H1 (cell line): ENCODE data around the gene ARHGEF7. TPM values are rescaled to one million over a fixed set of nuclear protein-coding genes. Genes with fewer than 3 reads are reported as not detected.

Source experiments
- POU5F1 ChIP-seq: IDR thresholded peaks from 2 replicates; pipeline ENCODE4 v1.6.1; 2011; ENCODE audit warnings: low read depth, mild to moderate bottlenecking, low read length, moderate library complexity
- polyA plus RNA-seq, 7 experiments: library from polyadenylated mRNA; depleted of rRNA in 3 of 7; stranded (reverse) in 5 of 7; unstranded in 2 of 7; fragments of >200 nt in 5 of 7; fragments of 200-250 nt in 2 of 7; gene quantifications; 1 replicate in 5 of 7; 2 replicates in 1 of 7; 4 replicates in 1 of 7; pipeline versions ENCODE4 v1.2.1 to v1.2.3, GENCODE V29; 2011 to 2013; ENCODE audit warnings: missing spikeins in 2 of 7, mixed read lengths in 2 of 7
- total RNA-seq: library from RNA; stranded (reverse); fragmentation: NEBNext Ultra II Directional; extraction: Animal tissue kit (Norgen Biotek cat#: 25700); gene quantifications from 2 replicates; pipeline ENCODE4 v1.2.1, GENCODE V29; 2021
- TF ChIP-seq, protein P1 (sequence below): fragments of 300-600 bp; sonication (generic); IDR thresholded peaks from 2 replicates; pipeline ENCODE4 v1.7.1; 2012; ENCODE audit warnings: low read length, moderate library complexity, mild to moderate bottlenecking, inconsistent platforms; ENCODE audit not compliant: insufficient replicate concordance

The ARHGEF7 gene
- total and polyA plus RNA-seq, 2 of the 8 experiments (the other 6 are each of a cell fraction or from before 2014, with no cell fraction given): 26.2 to 56.5 TPM

DNA sequence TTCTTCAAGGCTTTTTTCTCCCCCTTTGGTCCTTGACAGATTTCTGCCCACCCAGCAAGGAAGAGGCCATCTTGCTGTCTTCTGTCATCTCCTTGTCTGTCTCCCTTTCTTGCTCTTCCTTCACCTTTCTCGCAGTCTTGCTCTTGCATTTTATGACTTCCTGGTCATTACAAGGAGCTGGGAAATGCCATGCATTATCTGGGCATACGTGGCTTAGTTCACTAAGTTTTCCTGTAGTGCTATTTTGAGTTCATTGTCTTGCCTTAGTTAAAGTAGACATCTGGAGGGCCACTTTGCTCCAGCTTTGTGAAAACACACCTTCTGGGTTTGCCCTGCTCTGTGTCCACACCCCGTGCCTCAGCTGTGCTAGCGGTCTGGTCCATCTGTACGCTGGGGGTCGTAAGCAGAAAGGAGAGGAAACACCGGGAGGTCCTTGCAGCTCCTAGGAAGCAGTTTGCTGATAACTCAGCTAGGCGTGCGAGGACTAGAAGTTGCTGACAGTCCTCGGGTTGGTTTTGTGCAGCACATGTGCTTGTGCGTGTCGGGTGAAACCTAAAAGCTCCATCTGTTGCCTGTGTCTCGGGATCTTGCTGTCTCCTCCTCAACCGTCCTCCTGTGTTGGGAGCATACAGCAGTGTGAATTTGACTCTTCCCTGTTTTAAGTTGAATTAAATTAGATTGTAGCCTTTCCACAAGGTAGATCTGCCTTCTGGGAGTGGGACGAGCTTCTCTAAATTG lies 59.4 kb downstream of the ARHGEF7 start (continued):
- TF ChIP-seq, protein P1, sequence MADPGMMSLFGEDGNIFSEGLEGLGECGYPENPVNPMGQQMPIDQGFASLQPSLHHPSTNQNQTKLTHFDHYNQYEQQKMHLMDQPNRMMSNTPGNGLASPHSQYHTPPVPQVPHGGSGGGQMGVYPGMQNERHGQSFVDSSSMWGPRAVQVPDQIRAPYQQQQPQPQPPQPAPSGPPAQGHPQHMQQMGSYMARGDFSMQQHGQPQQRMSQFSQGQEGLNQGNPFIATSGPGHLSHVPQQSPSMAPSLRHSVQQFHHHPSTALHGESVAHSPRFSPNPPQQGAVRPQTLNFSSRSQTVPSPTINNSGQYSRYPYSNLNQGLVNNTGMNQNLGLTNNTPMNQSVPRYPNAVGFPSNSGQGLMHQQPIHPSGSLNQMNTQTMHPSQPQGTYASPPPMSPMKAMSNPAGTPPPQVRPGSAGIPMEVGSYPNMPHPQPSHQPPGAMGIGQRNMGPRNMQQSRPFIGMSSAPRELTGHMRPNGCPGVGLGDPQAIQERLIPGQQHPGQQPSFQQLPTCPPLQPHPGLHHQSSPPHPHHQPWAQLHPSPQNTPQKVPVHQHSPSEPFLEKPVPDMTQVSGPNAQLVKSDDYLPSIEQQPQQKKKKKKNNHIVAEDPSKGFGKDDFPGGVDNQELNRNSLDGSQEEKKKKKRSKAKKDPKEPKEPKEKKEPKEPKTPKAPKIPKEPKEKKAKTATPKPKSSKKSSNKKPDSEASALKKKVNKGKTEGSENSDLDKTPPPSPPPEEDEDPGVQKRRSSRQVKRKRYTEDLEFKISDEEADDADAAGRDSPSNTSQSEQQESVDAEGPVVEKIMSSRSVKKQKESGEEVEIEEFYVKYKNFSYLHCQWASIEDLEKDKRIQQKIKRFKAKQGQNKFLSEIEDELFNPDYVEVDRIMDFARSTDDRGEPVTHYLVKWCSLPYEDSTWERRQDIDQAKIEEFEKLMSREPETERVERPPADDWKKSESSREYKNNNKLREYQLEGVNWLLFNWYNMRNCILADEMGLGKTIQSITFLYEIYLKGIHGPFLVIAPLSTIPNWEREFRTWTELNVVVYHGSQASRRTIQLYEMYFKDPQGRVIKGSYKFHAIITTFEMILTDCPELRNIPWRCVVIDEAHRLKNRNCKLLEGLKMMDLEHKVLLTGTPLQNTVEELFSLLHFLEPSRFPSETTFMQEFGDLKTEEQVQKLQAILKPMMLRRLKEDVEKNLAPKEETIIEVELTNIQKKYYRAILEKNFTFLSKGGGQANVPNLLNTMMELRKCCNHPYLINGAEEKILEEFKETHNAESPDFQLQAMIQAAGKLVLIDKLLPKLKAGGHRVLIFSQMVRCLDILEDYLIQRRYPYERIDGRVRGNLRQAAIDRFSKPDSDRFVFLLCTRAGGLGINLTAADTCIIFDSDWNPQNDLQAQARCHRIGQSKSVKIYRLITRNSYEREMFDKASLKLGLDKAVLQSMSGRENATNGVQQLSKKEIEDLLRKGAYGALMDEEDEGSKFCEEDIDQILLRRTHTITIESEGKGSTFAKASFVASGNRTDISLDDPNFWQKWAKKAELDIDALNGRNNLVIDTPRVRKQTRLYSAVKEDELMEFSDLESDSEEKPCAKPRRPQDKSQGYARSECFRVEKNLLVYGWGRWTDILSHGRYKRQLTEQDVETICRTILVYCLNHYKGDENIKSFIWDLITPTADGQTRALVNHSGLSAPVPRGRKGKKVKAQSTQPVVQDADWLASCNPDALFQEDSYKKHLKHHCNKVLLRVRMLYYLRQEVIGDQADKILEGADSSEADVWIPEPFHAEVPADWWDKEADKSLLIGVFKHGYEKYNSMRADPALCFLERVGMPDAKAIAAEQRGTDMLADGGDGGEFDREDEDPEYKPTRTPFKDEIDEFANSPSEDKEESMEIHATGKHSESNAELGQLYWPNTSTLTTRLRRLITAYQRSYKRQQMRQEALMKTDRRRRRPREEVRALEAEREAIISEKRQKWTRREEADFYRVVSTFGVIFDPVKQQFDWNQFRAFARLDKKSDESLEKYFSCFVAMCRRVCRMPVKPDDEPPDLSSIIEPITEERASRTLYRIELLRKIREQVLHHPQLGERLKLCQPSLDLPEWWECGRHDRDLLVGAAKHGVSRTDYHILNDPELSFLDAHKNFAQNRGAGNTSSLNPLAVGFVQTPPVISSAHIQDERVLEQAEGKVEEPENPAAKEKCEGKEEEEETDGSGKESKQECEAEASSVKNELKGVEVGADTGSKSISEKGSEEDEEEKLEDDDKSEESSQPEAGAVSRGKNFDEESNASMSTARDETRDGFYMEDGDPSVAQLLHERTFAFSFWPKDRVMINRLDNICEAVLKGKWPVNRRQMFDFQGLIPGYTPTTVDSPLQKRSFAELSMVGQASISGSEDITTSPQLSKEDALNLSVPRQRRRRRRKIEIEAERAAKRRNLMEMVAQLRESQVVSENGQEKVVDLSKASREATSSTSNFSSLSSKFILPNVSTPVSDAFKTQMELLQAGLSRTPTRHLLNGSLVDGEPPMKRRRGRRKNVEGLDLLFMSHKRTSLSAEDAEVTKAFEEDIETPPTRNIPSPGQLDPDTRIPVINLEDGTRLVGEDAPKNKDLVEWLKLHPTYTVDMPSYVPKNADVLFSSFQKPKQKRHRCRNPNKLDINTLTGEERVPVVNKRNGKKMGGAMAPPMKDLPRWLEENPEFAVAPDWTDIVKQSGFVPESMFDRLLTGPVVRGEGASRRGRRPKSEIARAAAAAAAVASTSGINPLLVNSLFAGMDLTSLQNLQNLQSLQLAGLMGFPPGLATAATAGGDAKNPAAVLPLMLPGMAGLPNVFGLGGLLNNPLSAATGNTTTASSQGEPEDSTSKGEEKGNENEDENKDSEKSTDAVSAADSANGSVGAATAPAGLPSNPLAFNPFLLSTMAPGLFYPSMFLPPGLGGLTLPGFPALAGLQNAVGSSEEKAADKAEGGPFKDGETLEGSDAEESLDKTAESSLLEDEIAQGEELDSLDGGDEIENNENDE: no peak
- no peak for TF ChIP-seq POU5F1
